Prostate gland (tissue), 2 donors: ENCODE measurements around the gene YIPF2. TPM values are rescaled to one million over a fixed set of nuclear protein-coding genes. Genes with fewer than 3 reads are reported as not detected.
A peak's percentile ranks its signal among the peaks of the same experiment; 100 is the strongest.

Experiments used
- DNase-seq: peaks from one replicate; pipeline ENCODE4 v3.0.0-alpha.2; 2019; ENCODE audit warnings: low spot score
- H3K27ac ChIP-seq, 2 donors: fragments of 200-600 bp; sonication (generic); 2 replicates each; pipeline ENCODE4 v1.5.1; 2017 to 2019
- H3K27me3 ChIP-seq: fragments of 200-600 bp; sonication (generic); replicated peaks from 2 replicates; pipeline ENCODE4 v1.5.1; 2019; ENCODE audit not compliant: insufficient read depth
- H3K36me3 ChIP-seq, 2 donors: fragments of 200-600 bp; sonication (generic); 1 replicate in 1 of 2; 2 replicates in 1 of 2; pipeline versions ENCODE4 v1.5.1 to v1.8.1; 2017 to 2019
- H3K4me1 ChIP-seq: fragments of 200-600 bp; sonication (generic); replicated peaks from 2 replicates; pipeline ENCODE4 v1.5.1; 2019
- H3K4me3 ChIP-seq, 2 donors: fragments of 200-600 bp; sonication (generic); 2 replicates each; pipeline ENCODE4 v1.5.1; 2017 to 2019
- H3K9me3 ChIP-seq: fragments of 200-600 bp; sonication (generic); 2 replicates; pipeline ENCODE4 v1.5.1; 2017
- POLR2A ChIP-seq: fragments of 450-650 bp; IDR thresholded peaks from one replicate; pipeline ENCODE4 v1.6.1; 2016; ENCODE audit warnings: antibody characterized with exemption, mild to moderate bottlenecking
- POLR2AphosphoS5 ChIP-seq: sonication (generic); formaldehyde crosslinking; IDR thresholded peaks from one replicate; pipeline ENCODE4 v1.6.1; 2017; ENCODE audit warnings: antibody characterized with exemption
- WGBS: methylation state at CpG from one replicate; pipeline ENCODE4 v1.1.5; 2018; 5-methylcytosine and 5-hydroxymethylcytosine counted together
- intact Hi-C: fragments of 100-400 bp; cut with DNase I; formaldehyde crosslinking; loops from one replicate; pipeline ENCODE4 v1.14.2; 2022
- total RNA-seq, 2 donors: library from RNA; depleted of rRNA; stranded (reverse); fragments of >200 nt; gene quantifications; one replicate each; pipeline ENCODE4 v1.1.0, GENCODE V29; 2016
- TF ChIP-seq, protein P1 (sequence below), 4 experiments: fragments of 200-600 bp in 2 of 4; fragments of 450-650 bp in 2 of 4; sonication (generic) in 2 of 4; IDR thresholded peaks; 1 replicate in 3 of 4; 2 replicates in 1 of 4; pipeline ENCODE4 v1.5.1; 2016 to 2019; ENCODE audit warnings: antibody characterized with exemption in 4 of 4, mild to moderate bottlenecking in 2 of 4, moderate library complexity in 2 of 4

Gene YIPF2
- total RNA-seq, 2 donors from 2014 or later, result 84.8 to 87.1 TPM

DNA sequence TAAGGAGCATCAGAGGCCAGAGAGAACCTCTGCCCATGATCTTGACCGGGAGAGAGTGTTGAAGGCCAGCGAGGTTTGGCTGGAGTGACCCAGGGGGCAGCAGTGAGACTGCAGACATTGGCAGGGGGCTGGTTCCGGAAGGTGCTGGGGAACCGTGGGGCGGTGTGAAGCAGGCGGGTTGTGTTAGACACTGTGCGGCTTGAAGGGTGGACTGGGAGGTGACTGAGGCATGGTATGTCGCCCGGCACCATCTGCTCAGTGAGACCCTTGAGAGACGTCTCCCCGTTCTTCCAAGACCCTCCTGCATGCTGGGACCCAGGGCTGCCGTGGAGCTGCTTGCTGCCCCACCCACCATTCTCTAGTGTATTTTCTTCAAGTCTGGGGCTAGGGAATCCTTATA, 32.5 kb downstream of the YIPF2 start:
- TF ChIP-seq, protein P1, sequence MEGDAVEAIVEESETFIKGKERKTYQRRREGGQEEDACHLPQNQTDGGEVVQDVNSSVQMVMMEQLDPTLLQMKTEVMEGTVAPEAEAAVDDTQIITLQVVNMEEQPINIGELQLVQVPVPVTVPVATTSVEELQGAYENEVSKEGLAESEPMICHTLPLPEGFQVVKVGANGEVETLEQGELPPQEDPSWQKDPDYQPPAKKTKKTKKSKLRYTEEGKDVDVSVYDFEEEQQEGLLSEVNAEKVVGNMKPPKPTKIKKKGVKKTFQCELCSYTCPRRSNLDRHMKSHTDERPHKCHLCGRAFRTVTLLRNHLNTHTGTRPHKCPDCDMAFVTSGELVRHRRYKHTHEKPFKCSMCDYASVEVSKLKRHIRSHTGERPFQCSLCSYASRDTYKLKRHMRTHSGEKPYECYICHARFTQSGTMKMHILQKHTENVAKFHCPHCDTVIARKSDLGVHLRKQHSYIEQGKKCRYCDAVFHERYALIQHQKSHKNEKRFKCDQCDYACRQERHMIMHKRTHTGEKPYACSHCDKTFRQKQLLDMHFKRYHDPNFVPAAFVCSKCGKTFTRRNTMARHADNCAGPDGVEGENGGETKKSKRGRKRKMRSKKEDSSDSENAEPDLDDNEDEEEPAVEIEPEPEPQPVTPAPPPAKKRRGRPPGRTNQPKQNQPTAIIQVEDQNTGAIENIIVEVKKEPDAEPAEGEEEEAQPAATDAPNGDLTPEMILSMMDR (IDR thresholded peaks at IDR 0.05), result no peak
- TF ChIP-seq POLR2AphosphoS5 (no peak), POLR2A (no peak)
- Histone ChIP-seq H3K4me3 (no peak overlapping the region), H3K27ac (no peak overlapping the region), H3K36me3 (no peaks in the 10 kb centered on the region), H3K27me3 (no peaks in the 10 kb centered on the region), H3K4me1 (peaks cover 14% of the 10 kb centered on the region), H3K9me3 (no peaks in the 10 kb centered on the region)
- no peak for DNase-seq
- 84% methylated on average over 12 of the region's 12 CpGs for WGBS
- intact Hi-C loops, result no loop called here

DNA sequence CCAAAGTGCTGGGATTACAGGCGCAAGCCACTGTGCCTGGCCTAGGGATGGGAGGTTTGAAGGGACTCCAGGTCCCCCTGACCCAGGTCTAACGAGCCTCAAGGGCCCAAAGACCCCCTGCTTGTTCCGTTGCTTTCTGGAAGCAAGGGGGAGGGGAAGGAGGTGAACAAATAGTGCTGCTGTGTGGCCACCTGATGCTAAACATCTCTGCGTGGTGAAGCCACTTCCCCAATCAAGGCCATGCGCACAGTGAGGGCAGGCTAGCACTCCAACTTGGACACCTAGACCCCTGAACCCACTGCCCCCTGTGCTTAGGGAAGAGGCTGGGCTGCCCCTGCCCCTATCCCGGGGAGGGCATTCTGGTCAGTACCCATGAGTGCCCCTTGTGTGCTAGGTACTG, 33.1 kb downstream of the YIPF2 start:
- no peak for DNase-seq
- intact Hi-C loops, result no loop called here
- peaks cover 15% of the 10 kb centered on the region for H3K4me1 ChIP-seq
- TF ChIP-seq POLR2A (no peak), POLR2AphosphoS5 (no peak)
- TF ChIP-seq, protein P1 (IDR thresholded peaks at IDR 0.05), result no peak
- H3K36me3 ChIP-seq, result no peaks in the 10 kb centered on the region
- H3K4me3 ChIP-seq, result no peak overlapping the region
- H3K27me3 ChIP-seq, result no peaks in the 10 kb centered on the region
- H3K27ac ChIP-seq, result no peak overlapping the region
- 83% methylated on average over 5 of the region's 6 CpGs for WGBS
- no peaks in the 10 kb centered on the region for H3K9me3 ChIP-seq

DNA sequence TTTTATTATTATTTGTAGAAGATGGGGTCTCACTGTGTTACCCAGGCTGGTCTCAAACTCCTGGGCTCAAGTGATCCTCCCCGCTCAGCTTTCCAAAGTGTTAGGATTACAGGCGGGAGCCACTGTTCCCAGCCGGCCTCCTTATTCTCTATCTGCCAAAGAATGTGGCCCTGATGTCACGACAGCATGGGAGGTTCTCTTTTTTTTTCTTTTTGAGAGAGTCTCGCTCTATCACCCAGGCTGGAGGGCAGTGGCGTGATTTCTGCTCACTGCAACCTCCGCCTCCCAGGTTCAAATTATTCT, 33.6 kb downstream of the YIPF2 start:
- no peak for TF ChIP-seq POLR2AphosphoS5
- TF ChIP-seq, protein P1 (IDR thresholded peaks at IDR 0.05), result no peak
- TF ChIP-seq POLR2A, result no peak
- intact Hi-C loops, result no loop called here

DNA sequence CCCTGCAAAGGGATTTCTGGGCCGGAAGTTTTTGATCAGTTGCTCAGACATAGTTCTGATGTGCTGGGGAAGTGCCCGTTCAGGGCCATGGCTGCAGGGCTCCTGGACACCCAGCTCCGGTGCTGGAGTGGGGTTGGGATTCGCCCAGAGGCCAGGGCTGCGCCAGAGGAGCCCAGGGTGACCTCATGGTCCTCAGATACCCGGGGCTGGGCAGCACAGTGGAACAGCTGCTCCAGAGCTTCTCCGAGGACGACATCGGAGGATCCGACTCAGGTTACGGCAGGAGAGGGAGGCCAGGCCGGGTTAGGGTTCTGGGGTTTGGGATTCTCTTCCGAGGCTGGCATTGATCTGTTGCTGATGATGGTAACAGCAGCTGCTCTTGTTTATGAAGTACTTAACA, 36.2 kb downstream of the YIPF2 start:
- Histone ChIP-seq H3K4me1 (peaks cover 17% of the 10 kb centered on the region), H3K9me3 (no peaks in the 10 kb centered on the region), H3K27me3 (no peaks in the 10 kb centered on the region), H3K4me3 (no peak overlapping the region), H3K36me3 (no peaks in the 10 kb centered on the region), H3K27ac (peak overlapping the region; percentile 81)
- TF ChIP-seq, protein P1 (IDR thresholded peaks at IDR 0.05), result no peak
- TF ChIP-seq POLR2AphosphoS5 (no peak), POLR2A (no peak)
- 74% methylated on average over 13 of the region's 13 CpGs for WGBS
- intact Hi-C loops, result no loop called here
- DNase-seq, result no peak

More for the DNA sequence above, 33.6 kb downstream of the YIPF2 start:
- no peak overlapping the region for H3K27ac ChIP-seq
- no peak for DNase-seq
- no peak overlapping the region for H3K4me3 ChIP-seq
- H3K9me3 ChIP-seq, result no peaks in the 10 kb centered on the region
- no peaks in the 10 kb centered on the region for H3K36me3 ChIP-seq
- H3K27me3 ChIP-seq, result no peaks in the 10 kb centered on the region
- H3K4me1 ChIP-seq, result peaks cover 15% of the 10 kb centered on the region
- 84% methylated on average over 7 of the region's 7 CpGs for whole genome bisulfite sequencing

DNA sequence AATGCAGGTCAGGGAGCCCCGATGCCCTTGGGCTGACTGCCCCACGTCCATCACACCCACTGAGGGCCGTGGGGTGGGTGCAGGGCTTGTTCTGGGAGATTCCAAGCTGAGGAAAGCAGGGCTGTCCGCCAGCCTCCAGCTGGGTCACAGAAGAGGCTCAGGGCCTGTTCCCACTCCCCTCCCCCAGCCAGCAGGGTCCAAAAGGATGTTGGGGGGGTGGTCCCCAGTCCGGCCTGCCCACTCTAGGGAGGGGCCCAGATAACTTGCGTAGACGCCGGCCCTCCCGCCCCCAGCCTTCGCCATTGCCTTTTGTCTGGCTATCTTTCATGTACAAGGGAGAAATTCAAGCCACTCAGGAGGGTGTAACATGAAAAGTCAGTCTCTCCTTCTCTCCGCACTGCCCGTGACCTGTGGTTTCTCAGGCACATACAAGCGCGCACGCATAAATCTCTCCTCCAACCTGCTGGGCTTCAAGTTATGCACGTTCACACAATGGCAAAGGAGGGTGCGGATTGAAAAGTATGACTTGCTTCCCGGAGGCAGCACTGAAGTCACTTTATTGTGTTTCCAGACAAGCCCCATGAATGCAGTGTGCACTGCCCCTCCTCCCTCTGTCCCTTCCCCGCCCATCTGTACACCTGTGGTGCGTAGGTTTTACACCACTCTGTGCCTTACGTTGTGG, 36.9 kb downstream of the YIPF2 start:
- peak; percentile 56 for TF ChIP-seq POLR2A
- TF ChIP-seq, protein P1 (IDR thresholded peaks at IDR 0.05), result no peak
- peak; percentile 83 for TF ChIP-seq POLR2AphosphoS5

More for the DNA sequence above, 36.9 kb downstream of the YIPF2 start:
- intact Hi-C loops, result no loop called here
- Histone ChIP-seq H3K4me1 (peaks cover 18% of the 10 kb centered on the region), H3K4me3 (no peak overlapping the region), H3K36me3 (no peaks in the 10 kb centered on the region), H3K27ac (peak overlapping the region; percentile 81), H3K9me3 (no peaks in the 10 kb centered on the region), H3K27me3 (no peaks in the 10 kb centered on the region)
- peak; percentile 73 for DNase-seq
- 31% methylated on average over 21 of the region's 21 CpGs for WGBS
